A549 (cell line): ENCODE results near the gene CACNA1C.

ENCODE experiments used
- CTCF ChIP-seq: fragments of >200 bp; sonication (Bioruptor Twin); formaldehyde crosslinking; IDR thresholded peaks from 3 replicates; pipeline ENCODE4 v1.5.1; 2016
- EP300 ChIP-seq, 2 experiments: fragments of >200 bp; sonication (Bioruptor Twin); formaldehyde crosslinking; IDR thresholded peaks; 2 replicates in 1 of 2; 3 replicates in 1 of 2; pipeline ENCODE4 v1.6.1; 2016 to 2017
- JUN ChIP-seq, 2 experiments: fragments of >200 bp; sonication (Bioruptor Twin); formaldehyde crosslinking; IDR thresholded peaks; 2 replicates in 1 of 2; 3 replicates in 1 of 2; pipeline ENCODE4 v1.6.1; 2016 to 2017
- MAFK ChIP-seq: fragments of 450-650 bp; IDR thresholded peaks from 2 replicates; pipeline ENCODE4 v1.6.1; 2014; ENCODE audit not compliant: partially characterized antibody
- MAZ ChIP-seq: fragments of 150-350 bp; IDR thresholded peaks from 2 replicates; pipeline ENCODE4 v1.6.1; 2014; ENCODE audit warnings: antibody characterized with exemption, low read depth, low read length, borderline replicate concordance
- POLR2A ChIP-seq: IDR thresholded peaks from 2 replicates; pipeline ENCODE4 v1.6.1; 2012; ENCODE audit warnings: mild to moderate bottlenecking, low read length
- RAD21 ChIP-seq, 2 experiments: fragments of >200 bp in 1 of 2; sonication (Bioruptor Twin) in 1 of 2; formaldehyde crosslinking in 1 of 2; IDR thresholded peaks in 1 of 2; conservative IDR thresholded peaks in 1 of 2; 2 replicates in 1 of 2; 3 replicates in 1 of 2; pipeline ENCODE4 v1.6.1; 2012 to 2018; ENCODE audit warnings: inconsistent platforms in 1 of 2
- RCOR1 ChIP-seq: fragments of 150-350 bp; IDR thresholded peaks from 2 replicates; pipeline ENCODE4 v1.6.1; 2014; ENCODE audit warnings: antibody characterized with exemption, low read length, low read depth
- RFX5 ChIP-seq: fragments of 450-650 bp; IDR thresholded peaks from 2 replicates; pipeline ENCODE4 v1.7.1; 2014; ENCODE audit warnings: antibody characterized with exemption, mild to moderate bottlenecking, moderate library complexity
- SREBF2 ChIP-seq: fragments of 450-650 bp; IDR thresholded peaks from 2 replicates; pipeline ENCODE4 v1.6.1; 2014; ENCODE audit warnings: mild to moderate bottlenecking, moderate library complexity
- ZFP36 ChIP-seq: fragments of 450-650 bp; IDR thresholded peaks from 2 replicates; pipeline ENCODE4 v1.6.1; 2014; ENCODE audit warnings: borderline replicate concordance; ENCODE audit not compliant: partially characterized antibody
- ZSCAN20 ChIP-seq: fragments of 250-450 bp; sonication (Bioruptor Pico); IDR thresholded peaks from 2 replicates; pipeline ENCODE4 v1.8.0; 2022; ENCODE audit warnings: mild to moderate bottlenecking, moderate library complexity
- TF ChIP-seq, protein P1 (sequence below): IDR thresholded peaks from 2 replicates; pipeline ENCODE4 v1.6.1; 2012

GRCh38 chr12:2672863-2673262, 620.1 kb downstream of the CACNA1C start:
- TF ChIP-seq ZSCAN20 (no peak), RAD21 (conservative IDR thresholded peaks at IDR 0.05 in 1 of 2, IDR thresholded peaks at IDR 0.05 in 1 of 2) (no peak), CTCF (no peak), RFX5 (no peak), EP300 (IDR thresholded peaks at IDR 0.05) (no peak), POLR2A (no peak), MAFK (no peak), RCOR1 (no peak), MAZ (no peak), SREBF2 (no peak), JUN (IDR thresholded peaks at IDR 0.05) (no peak), ZFP36 (no peak)
- TF ChIP-seq, protein P1, sequence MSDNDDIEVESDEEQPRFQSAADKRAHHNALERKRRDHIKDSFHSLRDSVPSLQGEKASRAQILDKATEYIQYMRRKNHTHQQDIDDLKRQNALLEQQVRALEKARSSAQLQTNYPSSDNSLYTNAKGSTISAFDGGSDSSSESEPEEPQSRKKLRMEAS: no peak
